Measurements from ENCODE around the gene KLHL29.

The KLHL29 gene

DNA sequence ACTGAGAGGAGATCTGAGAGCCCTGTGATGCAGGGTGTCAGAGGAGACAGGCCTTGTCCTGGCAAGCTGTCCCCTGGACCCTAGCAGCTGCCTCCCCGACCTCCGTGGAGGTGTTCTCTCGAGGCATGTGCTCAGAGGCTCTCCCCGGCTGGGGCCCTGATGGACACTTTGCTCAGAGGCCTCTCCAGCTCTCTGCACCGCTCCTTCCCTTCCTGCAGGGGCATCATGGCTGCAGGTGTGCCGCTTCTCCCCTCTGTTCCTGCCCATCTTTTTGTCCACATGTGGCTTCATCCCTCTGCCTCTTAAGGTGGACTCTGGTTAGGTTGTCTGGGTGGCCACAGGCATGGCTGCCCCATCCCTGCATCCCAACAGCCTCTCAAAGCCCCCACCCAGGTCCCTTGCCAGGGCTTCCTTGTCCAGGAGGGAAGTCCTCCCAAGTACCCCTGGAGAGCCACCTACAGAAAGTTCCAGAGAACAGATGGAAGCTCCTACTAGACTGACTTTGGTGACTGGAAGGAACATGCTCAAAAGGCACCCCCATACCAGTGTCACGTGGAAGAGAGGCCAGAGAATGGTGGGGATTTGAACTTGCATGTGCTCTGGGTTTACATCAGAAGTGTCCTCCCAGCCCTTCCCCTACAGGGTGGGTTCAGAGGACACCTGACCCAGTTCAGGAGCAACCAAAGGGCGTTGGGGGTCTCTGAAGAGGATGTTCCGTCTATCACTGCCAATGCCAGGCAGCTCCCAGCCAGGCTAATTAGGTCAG, 120.4 kb downstream of the KLHL29 start:
- DNase-seq (ENCODE audit: low read depth): no peak
- TF ChIP-seq, protein P1, sequence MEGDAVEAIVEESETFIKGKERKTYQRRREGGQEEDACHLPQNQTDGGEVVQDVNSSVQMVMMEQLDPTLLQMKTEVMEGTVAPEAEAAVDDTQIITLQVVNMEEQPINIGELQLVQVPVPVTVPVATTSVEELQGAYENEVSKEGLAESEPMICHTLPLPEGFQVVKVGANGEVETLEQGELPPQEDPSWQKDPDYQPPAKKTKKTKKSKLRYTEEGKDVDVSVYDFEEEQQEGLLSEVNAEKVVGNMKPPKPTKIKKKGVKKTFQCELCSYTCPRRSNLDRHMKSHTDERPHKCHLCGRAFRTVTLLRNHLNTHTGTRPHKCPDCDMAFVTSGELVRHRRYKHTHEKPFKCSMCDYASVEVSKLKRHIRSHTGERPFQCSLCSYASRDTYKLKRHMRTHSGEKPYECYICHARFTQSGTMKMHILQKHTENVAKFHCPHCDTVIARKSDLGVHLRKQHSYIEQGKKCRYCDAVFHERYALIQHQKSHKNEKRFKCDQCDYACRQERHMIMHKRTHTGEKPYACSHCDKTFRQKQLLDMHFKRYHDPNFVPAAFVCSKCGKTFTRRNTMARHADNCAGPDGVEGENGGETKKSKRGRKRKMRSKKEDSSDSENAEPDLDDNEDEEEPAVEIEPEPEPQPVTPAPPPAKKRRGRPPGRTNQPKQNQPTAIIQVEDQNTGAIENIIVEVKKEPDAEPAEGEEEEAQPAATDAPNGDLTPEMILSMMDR (IDR thresholded peaks at IDR 0.05; ENCODE audit: low read length, missing control alignments): peak; percentile 16

DNA sequence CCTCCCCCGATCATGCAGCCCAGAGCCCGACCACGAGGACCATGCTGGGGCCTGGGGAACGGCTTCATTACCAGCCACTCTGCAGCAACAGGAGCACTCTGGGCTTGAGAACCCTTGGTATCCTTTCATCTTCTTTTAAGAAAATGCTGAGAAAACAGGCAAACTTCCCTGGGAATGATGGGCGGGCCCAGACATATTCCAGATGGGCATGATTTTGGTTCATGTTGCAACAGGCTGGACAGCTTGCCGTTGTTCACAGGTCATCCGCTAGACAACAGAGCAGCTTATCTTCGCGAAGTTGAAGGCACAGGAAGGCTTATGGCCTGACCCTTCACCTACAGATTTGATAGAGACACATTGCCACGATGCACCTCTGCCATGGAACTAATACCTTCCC, 121.0 kb downstream of the KLHL29 start:
- TF ChIP-seq, protein P1 (IDR thresholded peaks at IDR 0.05; ENCODE audit: low read length, missing control alignments): no peak
- H3K4me3 ChIP-seq (replicated peaks; ENCODE audit: low read depth, low read length): no peak overlapping the region
- DNase-seq (ENCODE audit: low read depth): peak; percentile 33

More for the DNA sequence above, 120.4 kb downstream of the KLHL29 start:
- no peak overlapping the region for H3K4me3 ChIP-seq (replicated peaks; ENCODE audit: low read depth, low read length)

DNA sequence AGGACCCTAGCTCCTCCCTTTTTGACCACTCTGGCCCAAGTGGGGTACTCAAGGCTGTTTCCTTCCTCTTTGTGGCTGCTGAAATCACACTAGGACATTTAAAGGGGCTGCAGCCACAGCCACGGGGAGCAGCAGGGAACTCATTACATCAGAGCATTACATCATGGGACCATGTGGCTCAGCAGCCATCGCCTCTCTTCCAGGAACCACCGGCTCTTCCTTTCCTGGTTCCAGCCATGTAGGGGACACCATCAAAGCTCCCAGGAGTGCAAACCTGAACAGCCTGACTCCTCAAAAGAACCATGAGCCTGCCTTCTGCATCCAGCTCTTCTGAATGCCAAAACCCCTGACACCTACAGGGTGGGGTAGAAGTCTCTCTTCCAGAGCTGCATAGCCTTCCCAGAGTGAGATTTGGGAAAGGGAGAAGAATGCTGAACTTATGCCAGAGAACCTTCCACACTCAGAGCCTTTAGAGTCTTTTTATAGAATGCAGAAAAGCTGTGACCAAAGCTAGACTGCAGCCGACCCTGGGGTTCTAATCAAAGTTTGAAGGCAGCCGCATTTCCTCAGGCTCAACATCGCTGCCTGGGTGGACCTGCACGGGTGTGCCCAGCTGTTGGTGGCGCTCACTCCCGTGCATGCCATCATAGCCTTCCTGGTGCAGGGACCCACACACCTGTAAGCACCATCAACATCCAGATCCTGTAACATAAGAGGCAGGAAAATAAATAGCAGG, 121.7 kb downstream of the KLHL29 start:
- TF ChIP-seq, protein P1 (IDR thresholded peaks at IDR 0.05; ENCODE audit: low read length, missing control alignments): no peak
- H3K4me3 ChIP-seq (replicated peaks; ENCODE audit: low read depth, low read length): no peak overlapping the region
- DNase-seq (ENCODE audit: low read depth): peak; percentile 33

DNA sequence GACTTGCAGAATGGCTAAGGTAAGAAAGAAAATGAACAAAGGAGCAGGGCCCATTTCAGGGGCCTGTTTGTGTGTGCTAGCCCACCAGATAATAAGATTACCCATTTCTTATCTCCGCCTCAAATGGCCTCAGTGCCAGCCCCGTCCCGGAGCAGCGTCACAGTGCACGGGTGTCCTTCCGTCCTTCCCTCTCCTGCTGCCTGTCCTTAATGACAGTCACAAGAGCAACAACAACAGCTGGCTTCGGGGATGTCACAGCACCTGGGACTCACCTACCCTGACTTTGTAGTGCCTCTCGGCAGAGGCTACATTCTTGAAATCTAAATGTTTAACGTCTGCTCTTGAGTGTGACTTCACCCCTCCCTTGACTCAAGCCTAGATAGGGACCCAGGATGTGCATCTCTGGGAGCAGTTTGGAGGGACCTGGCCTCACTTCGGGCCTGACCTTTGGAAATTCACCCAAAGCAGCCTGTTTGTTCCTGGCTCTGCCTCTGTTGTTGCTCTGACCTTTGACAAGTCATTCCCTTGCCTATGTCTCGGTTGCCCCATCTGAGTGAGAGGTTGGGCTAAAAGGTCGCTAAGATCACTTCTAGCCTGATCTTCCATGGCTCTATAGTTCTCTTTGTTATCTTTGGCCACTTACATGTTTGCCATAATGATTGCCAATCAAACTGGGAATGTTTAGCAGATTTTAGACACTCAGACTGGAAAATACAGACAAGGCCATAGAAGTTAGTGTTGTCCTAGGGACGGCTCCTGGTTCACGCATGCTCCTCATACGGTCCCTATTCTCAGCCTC, 122.5 kb downstream of the KLHL29 start:
- TF ChIP-seq, protein P1 (IDR thresholded peaks at IDR 0.05; ENCODE audit: low read length, missing control alignments): no peak
- DNase-seq (ENCODE audit: low read depth): no peak
- no peak overlapping the region for H3K4me3 ChIP-seq (replicated peaks; ENCODE audit: low read depth, low read length)

DNA sequence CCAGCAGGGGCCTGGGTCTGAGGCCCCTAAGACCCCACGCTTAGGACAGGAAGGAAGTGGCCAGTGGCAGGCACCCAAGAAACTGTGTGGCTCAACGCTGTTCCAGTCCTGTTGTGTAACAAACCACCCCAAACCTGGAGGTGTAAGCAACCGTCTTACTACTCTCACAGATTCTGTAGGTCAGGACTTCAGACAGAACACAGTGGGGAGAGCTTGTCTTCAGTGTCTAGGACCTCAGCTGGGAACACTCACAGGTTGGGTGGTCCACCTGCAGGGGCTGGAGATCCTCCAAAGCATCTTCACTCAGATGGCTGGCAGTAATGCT, 123.0 kb downstream of the KLHL29 start:
- TF ChIP-seq, protein P1 (IDR thresholded peaks at IDR 0.05; ENCODE audit: low read length, missing control alignments): no peak
- no peak for DNase-seq (ENCODE audit: low read depth)
- H3K4me3 ChIP-seq (replicated peaks; ENCODE audit: low read depth, low read length): no peak overlapping the region

DNA sequence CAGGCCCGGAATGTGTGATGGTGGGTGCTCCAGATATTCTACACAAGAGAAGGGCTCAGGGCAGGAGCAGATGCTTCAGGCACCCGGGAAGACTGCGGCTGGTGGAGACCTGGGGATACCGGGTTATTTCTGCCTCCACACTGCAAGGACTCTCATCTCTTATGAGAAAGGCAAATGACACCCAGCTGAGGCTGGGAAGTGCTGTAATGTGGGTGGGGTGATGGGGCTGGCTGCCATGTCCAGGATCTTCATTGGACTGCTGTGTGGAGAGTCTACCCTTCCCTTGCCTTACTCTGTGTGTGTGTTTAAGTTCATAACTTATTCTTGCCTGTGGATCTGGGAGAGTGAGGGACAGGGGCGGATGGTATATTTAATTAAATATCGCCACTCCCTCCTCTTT, 124.1 kb downstream of the KLHL29 start:
- H3K4me3 ChIP-seq (replicated peaks; ENCODE audit: low read depth, low read length): no peak overlapping the region
- DNase-seq (ENCODE audit: low read depth): no peak
- TF ChIP-seq, protein P1 (IDR thresholded peaks at IDR 0.05; ENCODE audit: low read length, missing control alignments): no peak

Measured in fibroblast of pulmonary artery (primary cell).